BE2C (cell line): Measurements from ENCODE around the gene TRMT13.

ENCODE experiments used
- DNase-seq: peaks from one replicate; pipeline ENCODE4 v3.0.0-alpha.2; 2020
- H3K27me3 ChIP-seq: fragments of 250-450 bp; sonication (Bioruptor Pico); 2 replicates; pipeline ENCODE4 v1.5.1; 2020; ENCODE audit warnings: mild to moderate bottlenecking
- H3K36me3 ChIP-seq: fragments of 250-450 bp; sonication (Bioruptor Pico); 2 replicates; pipeline ENCODE4 v1.5.1; 2020; ENCODE audit warnings: mild to moderate bottlenecking
- H3K4me1 ChIP-seq: fragments of 250-450 bp; sonication (Bioruptor Pico); 2 replicates; pipeline ENCODE4 v1.5.1; 2020
- H3K4me3 ChIP-seq: 2 replicates; pipeline ENCODE4 v1.5.1; 2011; ENCODE audit warnings: low read depth, low read length
- H3K9me3 ChIP-seq: fragments of 250-450 bp; sonication (Bioruptor Pico); 2 replicates; pipeline ENCODE4 v1.5.1; 2020
- TF ChIP-seq, protein P1 (sequence below): IDR thresholded peaks from 2 replicates; pipeline ENCODE4 v1.5.1; 2012; ENCODE audit warnings: mild to moderate bottlenecking, low read depth, low read length

TRMT13 gene

DNA sequence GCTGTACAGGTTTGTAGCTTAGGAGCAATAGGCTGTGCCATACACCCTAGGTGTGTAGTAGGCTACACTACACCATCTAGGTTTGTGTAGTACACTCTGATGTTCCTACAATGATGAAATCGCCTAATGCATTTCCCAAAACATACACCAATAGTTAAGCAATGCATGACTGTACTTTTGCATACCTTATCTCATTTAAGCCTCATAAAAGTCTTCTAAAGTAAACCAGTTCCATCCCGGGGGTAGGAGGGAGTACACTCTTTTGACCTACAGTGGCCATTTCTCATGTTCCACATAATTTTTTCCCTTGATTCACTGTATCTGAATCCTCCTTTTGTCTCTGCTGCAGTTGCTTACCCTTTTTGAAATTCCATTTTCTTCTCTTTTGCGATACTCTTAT lies 12.2 kb downstream of the TRMT13 start:
- no peaks in the 10 kb centered on the region for H3K9me3 ChIP-seq
- no peaks in the 10 kb centered on the region for H3K4me1 ChIP-seq
- peaks cover 55% of the 10 kb centered on the region for H3K36me3 ChIP-seq
- DNase-seq, result no peak
- H3K4me3 ChIP-seq, result no peak overlapping the region
- TF ChIP-seq, protein P1, sequence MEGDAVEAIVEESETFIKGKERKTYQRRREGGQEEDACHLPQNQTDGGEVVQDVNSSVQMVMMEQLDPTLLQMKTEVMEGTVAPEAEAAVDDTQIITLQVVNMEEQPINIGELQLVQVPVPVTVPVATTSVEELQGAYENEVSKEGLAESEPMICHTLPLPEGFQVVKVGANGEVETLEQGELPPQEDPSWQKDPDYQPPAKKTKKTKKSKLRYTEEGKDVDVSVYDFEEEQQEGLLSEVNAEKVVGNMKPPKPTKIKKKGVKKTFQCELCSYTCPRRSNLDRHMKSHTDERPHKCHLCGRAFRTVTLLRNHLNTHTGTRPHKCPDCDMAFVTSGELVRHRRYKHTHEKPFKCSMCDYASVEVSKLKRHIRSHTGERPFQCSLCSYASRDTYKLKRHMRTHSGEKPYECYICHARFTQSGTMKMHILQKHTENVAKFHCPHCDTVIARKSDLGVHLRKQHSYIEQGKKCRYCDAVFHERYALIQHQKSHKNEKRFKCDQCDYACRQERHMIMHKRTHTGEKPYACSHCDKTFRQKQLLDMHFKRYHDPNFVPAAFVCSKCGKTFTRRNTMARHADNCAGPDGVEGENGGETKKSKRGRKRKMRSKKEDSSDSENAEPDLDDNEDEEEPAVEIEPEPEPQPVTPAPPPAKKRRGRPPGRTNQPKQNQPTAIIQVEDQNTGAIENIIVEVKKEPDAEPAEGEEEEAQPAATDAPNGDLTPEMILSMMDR, result no peak
- H3K27me3 ChIP-seq, result no peaks in the 10 kb centered on the region

DNA sequence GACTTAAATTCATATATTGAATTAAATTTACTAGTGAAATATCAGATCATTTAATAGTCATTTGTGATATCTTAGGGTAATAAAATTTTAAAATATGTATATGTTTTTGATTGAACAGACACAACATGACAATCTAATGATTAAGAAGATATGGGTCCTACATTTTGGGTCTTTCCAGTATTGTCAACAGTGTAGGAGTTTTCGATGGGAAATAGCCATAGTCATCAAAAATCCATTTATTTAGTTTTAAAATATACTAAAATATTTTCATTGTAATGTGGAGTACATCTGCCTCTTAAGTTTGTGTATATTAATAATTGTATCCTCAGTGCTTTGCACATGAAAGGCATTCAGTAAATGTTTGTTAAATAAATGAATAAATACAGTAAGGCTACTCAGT lies 14.0 kb downstream of the TRMT13 start:
- H3K4me3 ChIP-seq, result no peak overlapping the region
- no peak for DNase-seq
- H3K4me1 ChIP-seq, result no peaks in the 10 kb centered on the region
- peaks cover 41% of the 10 kb centered on the region for H3K36me3 ChIP-seq
- TF ChIP-seq, protein P1, result no peak
- no peaks in the 10 kb centered on the region for H3K27me3 ChIP-seq
- H3K9me3 ChIP-seq, result no peaks in the 10 kb centered on the region

DNA sequence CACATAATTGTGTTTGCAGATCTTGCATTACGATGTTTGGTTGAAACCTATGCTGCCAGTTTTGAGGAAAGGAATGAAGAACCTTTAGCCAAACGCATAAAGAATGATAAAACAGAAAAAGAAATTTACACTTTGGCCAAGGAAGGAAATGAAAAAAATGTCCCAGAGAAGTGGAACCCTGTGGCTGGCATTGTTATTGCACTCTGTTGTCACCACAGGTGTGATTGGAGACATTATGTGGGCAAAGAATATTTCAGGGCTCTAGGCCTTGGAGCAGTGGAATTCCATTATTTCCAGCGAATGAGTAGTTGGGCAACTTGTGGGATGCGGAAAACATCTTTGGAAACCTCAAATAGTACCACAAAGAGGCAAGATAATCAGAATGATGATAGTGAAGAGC lies 14.9 kb downstream of the TRMT13 start:
- no peaks in the 10 kb centered on the region for H3K27me3 ChIP-seq
- peaks cover 35% of the 10 kb centered on the region for H3K36me3 ChIP-seq
- no peaks in the 10 kb centered on the region for H3K4me1 ChIP-seq
- DNase-seq, result no peak
- TF ChIP-seq, protein P1, result no peak
- H3K4me3 ChIP-seq, result no peak overlapping the region
- no peaks in the 10 kb centered on the region for H3K9me3 ChIP-seq

DNA sequence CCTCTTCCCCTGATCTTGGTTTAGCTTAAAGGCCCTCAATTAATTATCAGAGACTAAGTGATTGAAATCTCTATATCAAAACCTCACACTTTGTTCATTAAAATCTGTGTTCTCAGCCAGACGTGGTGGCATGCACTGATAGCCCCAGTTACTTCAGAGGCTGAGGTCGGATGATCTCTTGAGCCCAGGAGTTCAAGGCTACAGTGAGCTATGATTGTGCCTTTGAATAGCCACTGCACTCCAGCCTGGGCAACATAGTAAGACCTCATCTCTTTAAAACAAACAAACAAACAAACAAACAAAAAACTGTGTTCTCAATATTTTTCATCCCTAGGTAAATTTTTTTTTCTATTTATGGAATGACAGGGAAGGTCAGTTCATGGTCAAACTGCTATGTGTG lies 18.7 kb downstream of the TRMT13 start:
- Histone ChIP-seq H3K4me3 (no peak overlapping the region), H3K9me3 (no peaks in the 10 kb centered on the region), H3K36me3 (peaks cover 3% of the 10 kb centered on the region; the same call in 1 of the 2 replicates), H3K27me3 (no peaks in the 10 kb centered on the region), H3K4me1 (no peaks in the 10 kb centered on the region)
- TF ChIP-seq, protein P1, result no peak
- DNase-seq, result no peak

DNA sequence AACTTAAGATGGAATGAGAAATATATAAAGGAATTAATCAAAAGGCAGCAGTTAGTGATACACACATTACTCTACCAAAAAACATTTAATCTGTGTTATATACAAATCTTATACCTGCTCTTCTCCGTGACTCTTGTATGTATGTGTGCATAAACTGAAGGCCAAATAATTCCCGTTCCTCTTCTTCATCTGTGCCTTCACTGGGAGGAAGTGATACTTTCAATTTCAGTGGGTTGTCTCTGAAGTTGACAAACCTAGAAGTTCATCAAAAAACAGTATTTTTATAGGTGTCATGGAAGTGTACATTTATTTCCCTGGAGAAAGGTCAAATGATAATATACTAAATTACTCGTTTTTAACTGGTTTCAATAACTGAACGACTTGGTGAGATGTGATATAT lies 19.3 kb downstream of the TRMT13 start:
- TF ChIP-seq, protein P1, result no peak
- H3K36me3 ChIP-seq, result peaks cover 3% of the 10 kb centered on the region; the same call in 1 of the 2 replicates
- no peaks in the 10 kb centered on the region for H3K27me3 ChIP-seq
- no peaks in the 10 kb centered on the region for H3K9me3 ChIP-seq
- DNase-seq, result no peak
- H3K4me3 ChIP-seq, result no peak overlapping the region
- H3K4me1 ChIP-seq, result no peaks in the 10 kb centered on the region

DNA sequence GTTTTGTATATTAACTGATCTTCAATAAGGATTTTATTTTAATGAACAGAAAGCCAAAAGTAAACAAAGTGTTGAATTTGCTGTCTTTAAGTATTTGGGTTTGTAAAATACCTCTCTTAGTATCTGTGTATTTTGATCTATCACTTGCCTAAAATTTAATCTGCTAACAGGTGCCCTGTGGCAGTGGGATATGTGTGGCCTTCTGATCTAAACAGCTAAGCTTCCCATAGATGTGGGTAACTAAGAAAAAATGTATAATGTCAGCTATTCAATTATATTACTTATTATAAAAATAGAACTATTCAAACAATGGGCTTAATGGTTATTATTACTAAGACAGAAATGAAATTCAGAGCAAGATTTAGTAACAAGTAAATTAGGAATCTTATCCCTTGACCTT lies 29.9 kb downstream of the TRMT13 start:
- no peak for DNase-seq
- Histone ChIP-seq H3K4me1 (no peaks in the 10 kb centered on the region), H3K36me3 (no peaks in the 10 kb centered on the region), H3K27me3 (no peaks in the 10 kb centered on the region), H3K4me3 (no peak overlapping the region), H3K9me3 (no peaks in the 10 kb centered on the region)
- TF ChIP-seq, protein P1, result no peak
